MM.1S (cell line): ENCODE data around the gene DCLK2.
"Not testable (repeated sequence)": the region's sequence is repeated elsewhere in the genome, so short reads cannot be mapped to it uniquely, and the experiment has no call there.

ENCODE experiments used
- DNase-seq: peaks from one replicate; pipeline ENCODE4 v3.0.0-alpha.2; 2015
- H2AFZ ChIP-seq: fragments of 300-600 bp; sonication (generic); 2 replicates; pipeline ENCODE4 v1.6.0; 2016; ENCODE audit warnings: antibody characterized with exemption, low read length
- H3F3A ChIP-seq: fragments of 300-600 bp; sonication (generic); 2 replicates; pipeline ENCODE4 v1.6.1; 2016; ENCODE audit warnings: mild to moderate bottlenecking, antibody characterized with exemption, low read length, moderate library complexity, mixed read lengths; ENCODE audit not compliant: insufficient read depth
- H3K27ac ChIP-seq: fragments of 300-600 bp; sonication (generic); 2 replicates; pipeline ENCODE4 v1.5.1; 2016; ENCODE audit warnings: mild to moderate bottlenecking, low read length
- H3K27me3 ChIP-seq: fragments of 300-600 bp; sonication (generic); replicated peaks from 2 replicates; pipeline ENCODE4 v1.6.0; 2016; ENCODE audit warnings: low read length; ENCODE audit not compliant: insufficient read depth
- H3K36me3 ChIP-seq: fragments of 300-600 bp; sonication (generic); replicated peaks from 2 replicates; pipeline ENCODE4 v1.6.1; 2016; ENCODE audit warnings: mild to moderate bottlenecking, low read length, mixed read lengths; ENCODE audit not compliant: insufficient read depth
- H3K4me1 ChIP-seq: fragments of 300-600 bp; sonication (generic); 2 replicates; pipeline ENCODE4 v1.6.1; 2016; ENCODE audit warnings: low read length, mixed read lengths
- H3K4me2 ChIP-seq: fragments of 300-600 bp; sonication (generic); 2 replicates; pipeline ENCODE4 v1.6.0; 2016; ENCODE audit warnings: low read depth, low read length
- H3K4me3 ChIP-seq: fragments of 300-600 bp; sonication (generic); 2 replicates; pipeline ENCODE4 v1.5.1; 2016; ENCODE audit warnings: low read length, mixed read lengths
- H3K79me2 ChIP-seq: fragments of 300-600 bp; sonication (generic); 2 replicates; pipeline ENCODE4 v1.6.1; 2016; ENCODE audit warnings: mixed run types, low read length, mixed read lengths
- H3K9ac ChIP-seq: fragments of 300-600 bp; sonication (generic); 2 replicates; pipeline ENCODE4 v1.6.1; 2016; ENCODE audit warnings: low read length, mixed read lengths
- H3K9me2 ChIP-seq: fragments of 300-600 bp; sonication (generic); replicated peaks from 2 replicates; pipeline ENCODE4 v1.6.1; 2016; ENCODE audit warnings: mild to moderate bottlenecking, low read length, mixed read lengths; ENCODE audit not compliant: insufficient read depth
- H3K9me3 ChIP-seq: fragments of 300-600 bp; sonication (generic); replicated peaks from 2 replicates; pipeline ENCODE4 v1.6.1; 2016; ENCODE audit warnings: mild to moderate bottlenecking, low read length, mixed read lengths; ENCODE audit not compliant: insufficient read depth
- H4K20me1 ChIP-seq: fragments of 300-600 bp; sonication (generic); 2 replicates; pipeline ENCODE4 v1.6.1; 2016; ENCODE audit warnings: mild to moderate bottlenecking, low read length, moderate library complexity, mixed read lengths; ENCODE audit not compliant: insufficient read depth
- EZH2 ChIP-seq: fragments of 300-600 bp; sonication (generic); optimal IDR thresholded peaks from 2 replicates; pipeline ENCODE3; 2017; ENCODE audit warnings: low read depth, mild to moderate bottlenecking, antibody characterized with exemption, low read length, mixed read lengths
- EZH2phosphoT487 ChIP-seq: fragments of 300-600 bp; sonication (generic); IDR thresholded peaks from 2 replicates; pipeline ENCODE4 v1.6.1; 2018; ENCODE audit warnings: antibody characterized with exemption, low read length
- TF ChIP-seq, protein P1 (sequence below): fragments of 300-600 bp; sonication (generic); IDR thresholded peaks from 2 replicates; pipeline ENCODE4 v1.5.1; 2016; ENCODE audit warnings: antibody characterized with exemption, low read length, mixed read lengths

Gene DCLK2

DNA sequence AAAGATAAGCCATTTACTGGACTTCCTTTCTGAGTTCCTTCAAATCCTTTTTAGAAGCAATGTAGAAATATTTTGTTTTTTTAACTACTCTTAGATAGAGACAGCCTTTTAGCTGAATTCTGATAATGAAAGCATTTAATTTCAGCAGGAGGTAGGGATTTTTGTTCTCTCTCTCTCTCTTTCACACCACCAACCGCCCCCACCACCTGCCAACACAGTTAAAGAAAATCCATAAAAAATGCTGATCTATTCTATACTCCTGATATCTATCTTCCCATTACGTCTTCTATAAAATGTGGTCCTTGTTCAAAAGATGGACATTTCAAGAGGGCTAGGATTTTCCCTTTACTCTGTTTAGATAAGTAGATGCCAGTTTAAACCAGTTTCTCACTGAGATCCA, 104.5 kb downstream of the DCLK2 start:
- H3K27ac ChIP-seq = no peak overlapping the region
- H3K4me3 ChIP-seq = no peak overlapping the region
- H2AFZ ChIP-seq = no peak overlapping the region
- H3K79me2 ChIP-seq = no peaks in the 10 kb centered on the region
- TF ChIP-seq EZH2phosphoT487 (no peak), EZH2 (no peak)
- TF ChIP-seq, protein P1, sequence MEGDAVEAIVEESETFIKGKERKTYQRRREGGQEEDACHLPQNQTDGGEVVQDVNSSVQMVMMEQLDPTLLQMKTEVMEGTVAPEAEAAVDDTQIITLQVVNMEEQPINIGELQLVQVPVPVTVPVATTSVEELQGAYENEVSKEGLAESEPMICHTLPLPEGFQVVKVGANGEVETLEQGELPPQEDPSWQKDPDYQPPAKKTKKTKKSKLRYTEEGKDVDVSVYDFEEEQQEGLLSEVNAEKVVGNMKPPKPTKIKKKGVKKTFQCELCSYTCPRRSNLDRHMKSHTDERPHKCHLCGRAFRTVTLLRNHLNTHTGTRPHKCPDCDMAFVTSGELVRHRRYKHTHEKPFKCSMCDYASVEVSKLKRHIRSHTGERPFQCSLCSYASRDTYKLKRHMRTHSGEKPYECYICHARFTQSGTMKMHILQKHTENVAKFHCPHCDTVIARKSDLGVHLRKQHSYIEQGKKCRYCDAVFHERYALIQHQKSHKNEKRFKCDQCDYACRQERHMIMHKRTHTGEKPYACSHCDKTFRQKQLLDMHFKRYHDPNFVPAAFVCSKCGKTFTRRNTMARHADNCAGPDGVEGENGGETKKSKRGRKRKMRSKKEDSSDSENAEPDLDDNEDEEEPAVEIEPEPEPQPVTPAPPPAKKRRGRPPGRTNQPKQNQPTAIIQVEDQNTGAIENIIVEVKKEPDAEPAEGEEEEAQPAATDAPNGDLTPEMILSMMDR = no peak
- H3K36me3 ChIP-seq = no peaks in the 10 kb centered on the region
- H3K9me2 ChIP-seq = no peaks in the 10 kb centered on the region
- H3K4me1 ChIP-seq = no peaks in the 10 kb centered on the region
- no peaks in the 10 kb centered on the region for H3K27me3 ChIP-seq
- no peaks in the 10 kb centered on the region for H3K9me3 ChIP-seq
- H3K4me2 ChIP-seq = no peak overlapping the region
- no peak overlapping the region for H3K9ac ChIP-seq
- no peaks in the 10 kb centered on the region for H3F3A ChIP-seq
- no peak for DNase-seq
- no peaks in the 10 kb centered on the region for H4K20me1 ChIP-seq

- H3K9ac ChIP-seq, H3F3A ChIP-seq, H3K27me3 ChIP-seq, H3K79me2 ChIP-seq, H3K4me3 ChIP-seq, H3K27ac ChIP-seq, H2AFZ ChIP-seq, H3K9me2 ChIP-seq, H4K20me1 ChIP-seq, H3K36me3 ChIP-seq, H3K4me2 ChIP-seq, DNase-seq, H3K4me1 ChIP-seq, H3K9me3 ChIP-seq: not testable (repeated sequence)
These were observed 106.8 kb downstream of the DCLK2 start for GRCh38 chr4:150185033-150185432.

- DNase-seq = no peak
- H3K4me1 ChIP-seq = no peaks in the 10 kb centered on the region
- no peaks in the 10 kb centered on the region for H3K36me3 ChIP-seq
- no peak overlapping the region for H2AFZ ChIP-seq
- H3K9me2 ChIP-seq = no peaks in the 10 kb centered on the region
- H3K27ac ChIP-seq = no peak overlapping the region
- no peak overlapping the region for H3K9ac ChIP-seq
- H3K79me2 ChIP-seq = no peaks in the 10 kb centered on the region
- no peaks in the 10 kb centered on the region for H3F3A ChIP-seq
- H4K20me1 ChIP-seq = no peaks in the 10 kb centered on the region
- no peaks in the 10 kb centered on the region for H3K27me3 ChIP-seq
- H3K4me3 ChIP-seq = no peak overlapping the region
- no peaks in the 10 kb centered on the region for H3K9me3 ChIP-seq
- TF ChIP-seq EZH2phosphoT487 = no peak
- TF ChIP-seq, protein P1 = no peak
- TF ChIP-seq EZH2 = no peak
- H3K4me2 ChIP-seq = no peak overlapping the region
These were observed 114.7 kb downstream of the DCLK2 start for GRCh38 chr4:150192986-150193385.

DNA sequence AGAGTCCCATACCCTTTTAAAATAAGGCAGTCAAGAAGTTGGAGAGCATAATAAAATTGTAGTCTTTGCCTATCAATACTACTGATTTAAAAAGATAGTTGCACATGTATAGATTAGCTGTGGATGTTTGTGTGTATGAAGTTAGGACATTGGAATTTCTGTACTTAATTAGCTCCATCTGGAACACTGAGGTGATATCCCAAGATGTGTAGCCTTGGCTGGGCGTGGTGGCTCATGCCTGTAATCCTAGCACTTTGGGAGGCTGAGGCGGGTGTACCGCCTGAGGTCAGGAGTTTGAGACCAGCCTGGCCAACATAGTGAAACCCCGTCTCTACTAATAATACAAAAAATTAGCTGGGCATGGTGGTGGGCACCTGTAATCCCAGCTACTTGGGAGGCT, 119.0 kb downstream of the DCLK2 start:
- H3K4me3 ChIP-seq, H3F3A ChIP-seq, H3K9me2 ChIP-seq, H3K9ac ChIP-seq, DNase-seq, H3K79me2 ChIP-seq, H4K20me1 ChIP-seq, H3K27ac ChIP-seq, H3K4me1 ChIP-seq, H3K4me2 ChIP-seq, H3K36me3 ChIP-seq, H3K9me3 ChIP-seq, H2AFZ ChIP-seq, H3K27me3 ChIP-seq: not testable (repeated sequence)
